ENCODE measurements around the gene POPDC3. TPM values are rescaled to one million over a fixed set of nuclear protein-coding genes. Genes with fewer than 3 reads are reported as not detected.

The POPDC3 gene
- total RNA-seq, 4 donors from 2014 or later = 0.35 to 0.79 TPM; not detected in 2

- intact Hi-C loops (cut with DNase I; ENCODE audit: low total_unique reads) = no loop called here
- H3K27ac ChIP-seq = no peak overlapping the region
- H3K36me3 ChIP-seq = no peaks in the 10 kb centered on the region
Observed at GRCh38 chr6:105120570-105120969, 59.2 kb downstream of the POPDC3 start.

GRCh38 chr6:105116150-105116549 is 63.7 kb downstream of the POPDC3 start:
- Histone ChIP-seq H3K36me3 (no peaks in the 10 kb centered on the region), H3K4me3 (no peak overlapping the region), H3K9me3 (no peaks in the 10 kb centered on the region), H3K27ac (no peak overlapping the region), H3K4me1 (no peaks in the 10 kb centered on the region), H3K27me3 (no peaks in the 10 kb centered on the region)
- no peak for DNase-seq
- intact Hi-C loops (cut with DNase I; ENCODE audit: low total_unique reads) = no loop called here
- TF ChIP-seq POLR2A (IDR thresholded peaks at IDR 0.05) (no peak), CTCF (IDR thresholded peaks at IDR 0.05) (no peak)

More at GRCh38 chr6:105120570-105120969, 59.2 kb downstream of the POPDC3 start:
- H3K27me3 ChIP-seq = no peaks in the 10 kb centered on the region
- H3K9me3 ChIP-seq = no peaks in the 10 kb centered on the region
- no peak for DNase-seq
- H3K4me1 ChIP-seq = no peaks in the 10 kb centered on the region
- no peak for TF ChIP-seq POLR2A (IDR thresholded peaks at IDR 0.05)
- TF ChIP-seq CTCF (IDR thresholded peaks at IDR 0.05) = no peak
- H3K4me3 ChIP-seq = no peak overlapping the region

- no peak overlapping the region for H3K27ac ChIP-seq
- no peak for DNase-seq
- H3K4me1 ChIP-seq = no peaks in the 10 kb centered on the region
- H3K9me3 ChIP-seq = no peaks in the 10 kb centered on the region
- TF ChIP-seq POLR2A (IDR thresholded peaks at IDR 0.05) (no peak), CTCF (IDR thresholded peaks at IDR 0.05) (no peak)
- intact Hi-C loops (cut with DNase I; ENCODE audit: low total_unique reads) = no loop called here
- no peaks in the 10 kb centered on the region for H3K36me3 ChIP-seq
- H3K27me3 ChIP-seq = no peaks in the 10 kb centered on the region
- no peak overlapping the region for H3K4me3 ChIP-seq
Observed at GRCh38 chr6:105113422-105113821, 66.4 kb downstream of the POPDC3 start.

GRCh38 chr6:105112577-105112976 is 67.2 kb downstream of the POPDC3 start:
- Histone ChIP-seq H3K36me3 (no peaks in the 10 kb centered on the region), H3K9me3 (no peaks in the 10 kb centered on the region)

GRCh38 chr6:105111871-105112270 is 67.9 kb downstream of the POPDC3 start:
- no peaks in the 10 kb centered on the region for H3K27me3 ChIP-seq
- no peak for DNase-seq
- H3K9me3 ChIP-seq = no peaks in the 10 kb centered on the region
- TF ChIP-seq POLR2A (IDR thresholded peaks at IDR 0.05) = no peak
- TF ChIP-seq CTCF (IDR thresholded peaks at IDR 0.05) = no peak
- no peaks in the 10 kb centered on the region for H3K4me1 ChIP-seq
- no peaks in the 10 kb centered on the region for H3K36me3 ChIP-seq
- no peak overlapping the region for H3K27ac ChIP-seq
- intact Hi-C loops (cut with DNase I; ENCODE audit: low total_unique reads) = no loop called here
- no peak overlapping the region for H3K4me3 ChIP-seq

More at GRCh38 chr6:105112577-105112976, 67.2 kb downstream of the POPDC3 start:
- Histone ChIP-seq H3K27ac (no peak overlapping the region), H3K27me3 (no peaks in the 10 kb centered on the region), H3K4me3 (no peak overlapping the region), H3K4me1 (no peaks in the 10 kb centered on the region)
- no peak for TF ChIP-seq CTCF (IDR thresholded peaks at IDR 0.05)
- no peak for TF ChIP-seq POLR2A (IDR thresholded peaks at IDR 0.05)
- intact Hi-C loops (cut with DNase I; ENCODE audit: low total_unique reads) = no loop called here
- no peak for DNase-seq
